Astrocyte (in vitro differentiated cells and primary cell): ENCODE measurements around the gene KLHL5.

Experiments used
- EZH2 ChIP-seq: IDR thresholded peaks from 2 replicates; pipeline ENCODE4 v1.6.1; 2012; ENCODE audit warnings: mild to moderate bottlenecking, low read length, inconsistent platforms; ENCODE audit not compliant: insufficient read depth
- TF ChIP-seq, protein P1 (sequence below): IDR thresholded peaks from 2 replicates; pipeline ENCODE4 v1.5.1; 2011; ENCODE audit warnings: low read depth, mild to moderate bottlenecking, inconsistent platforms, low read length, moderate library complexity; ENCODE audit not compliant: insufficient read depth

GRCh38 chr4:39125600-39125985, 63.6 kb downstream of the KLHL5 start:
- TF ChIP-seq, protein P1, sequence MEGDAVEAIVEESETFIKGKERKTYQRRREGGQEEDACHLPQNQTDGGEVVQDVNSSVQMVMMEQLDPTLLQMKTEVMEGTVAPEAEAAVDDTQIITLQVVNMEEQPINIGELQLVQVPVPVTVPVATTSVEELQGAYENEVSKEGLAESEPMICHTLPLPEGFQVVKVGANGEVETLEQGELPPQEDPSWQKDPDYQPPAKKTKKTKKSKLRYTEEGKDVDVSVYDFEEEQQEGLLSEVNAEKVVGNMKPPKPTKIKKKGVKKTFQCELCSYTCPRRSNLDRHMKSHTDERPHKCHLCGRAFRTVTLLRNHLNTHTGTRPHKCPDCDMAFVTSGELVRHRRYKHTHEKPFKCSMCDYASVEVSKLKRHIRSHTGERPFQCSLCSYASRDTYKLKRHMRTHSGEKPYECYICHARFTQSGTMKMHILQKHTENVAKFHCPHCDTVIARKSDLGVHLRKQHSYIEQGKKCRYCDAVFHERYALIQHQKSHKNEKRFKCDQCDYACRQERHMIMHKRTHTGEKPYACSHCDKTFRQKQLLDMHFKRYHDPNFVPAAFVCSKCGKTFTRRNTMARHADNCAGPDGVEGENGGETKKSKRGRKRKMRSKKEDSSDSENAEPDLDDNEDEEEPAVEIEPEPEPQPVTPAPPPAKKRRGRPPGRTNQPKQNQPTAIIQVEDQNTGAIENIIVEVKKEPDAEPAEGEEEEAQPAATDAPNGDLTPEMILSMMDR, result no peak
- no peak for TF ChIP-seq EZH2
